GM19468 (cell line): ENCODE data around the gene NTNG2.

Experiments used
- ATAC-seq: cut with Tn5 transposase; IDR thresholded peaks from one replicate; pipeline ENCODE4 v1.9.1; 2021; ENCODE audit warnings: mild to moderate bottlenecking, moderate library complexity, moderate number of reproducible peaks; ENCODE audit not compliant: unreplicated experiment; ENCODE audit errors: extremely low read depth

Gene NTNG2

DNA sequence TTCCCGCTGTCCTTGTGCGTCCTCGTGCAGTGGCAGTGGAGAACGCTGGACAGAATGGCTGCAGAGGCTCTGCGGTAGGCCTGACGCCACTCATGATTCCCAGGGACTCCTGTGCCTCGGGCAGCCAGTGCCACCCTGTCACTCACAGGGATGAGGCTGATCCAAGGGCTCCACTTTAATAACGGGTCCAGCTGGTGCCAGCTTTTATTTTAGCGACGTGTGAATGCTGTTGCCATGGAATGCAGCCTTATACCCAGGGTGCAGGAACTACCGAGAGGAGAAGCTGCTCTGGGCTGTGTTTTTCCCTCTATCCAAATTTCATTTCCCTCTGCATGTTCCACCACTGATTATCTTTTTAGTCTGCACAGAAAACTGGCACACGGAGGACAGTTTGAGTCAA lies 15.8 kb upstream of the NTNG2 start:
- no peak for ATAC-seq

DNA sequence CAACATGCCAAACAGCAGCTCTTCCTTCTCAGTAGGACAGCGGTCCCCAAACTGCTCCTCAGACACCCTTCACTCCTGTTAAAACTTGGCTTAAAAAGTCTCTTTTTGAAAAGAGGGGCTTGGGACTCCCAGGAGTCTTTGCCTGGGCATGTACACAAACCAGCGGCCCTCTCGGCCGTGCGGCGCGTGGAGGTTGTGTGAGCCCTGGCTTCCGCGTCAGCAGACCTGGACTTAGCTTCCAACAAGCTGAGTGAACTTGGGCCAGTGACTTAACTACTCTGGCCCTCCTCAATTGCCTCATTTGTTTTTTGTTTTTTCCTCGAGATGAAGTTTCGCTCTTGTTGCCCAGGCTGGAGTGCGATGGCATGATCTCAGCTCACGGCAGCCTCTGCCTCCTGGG lies 15.3 kb upstream of the NTNG2 start:
- no peak for ATAC-seq

DNA sequence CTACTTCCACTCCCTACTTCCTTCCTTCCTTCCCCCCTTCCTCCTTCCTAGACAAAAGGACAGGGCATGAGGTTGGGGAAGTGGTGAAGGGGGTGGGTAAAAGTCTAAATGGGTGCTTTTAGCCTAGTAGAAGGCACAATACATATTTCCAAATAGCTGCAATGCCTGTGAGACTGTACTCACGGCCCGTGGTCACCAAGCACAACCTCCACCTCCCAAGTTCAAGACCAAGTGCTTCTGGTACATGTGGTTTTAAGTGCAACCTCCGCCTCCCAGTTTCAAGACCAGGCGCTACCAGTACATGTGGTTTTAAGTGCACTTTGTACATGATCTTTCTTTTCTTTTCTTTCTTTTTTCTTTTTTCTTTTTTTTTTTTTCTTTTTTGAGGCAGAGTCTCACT lies 14.5 kb upstream of the NTNG2 start:
- no peak for ATAC-seq

DNA sequence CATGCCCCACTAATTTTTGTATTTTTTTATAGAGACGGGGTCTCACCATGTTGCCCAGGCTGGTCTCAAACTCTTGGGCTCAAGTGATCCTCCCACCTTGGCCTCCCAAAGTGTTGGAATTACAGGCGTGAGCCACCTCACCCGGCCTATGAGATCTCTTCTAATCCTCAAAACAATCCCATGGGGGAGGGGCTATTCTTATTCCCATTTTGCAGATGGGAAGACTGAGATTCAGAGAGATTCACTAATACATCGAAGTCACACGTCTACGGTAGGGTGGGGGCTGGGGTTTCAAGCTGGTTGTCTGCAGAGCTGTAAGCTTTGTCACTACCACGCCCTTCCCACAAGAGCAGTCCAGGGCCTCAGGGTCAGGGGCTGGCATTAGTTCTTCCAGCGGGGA lies 14.0 kb upstream of the NTNG2 start:
- ATAC-seq = no peak

DNA sequence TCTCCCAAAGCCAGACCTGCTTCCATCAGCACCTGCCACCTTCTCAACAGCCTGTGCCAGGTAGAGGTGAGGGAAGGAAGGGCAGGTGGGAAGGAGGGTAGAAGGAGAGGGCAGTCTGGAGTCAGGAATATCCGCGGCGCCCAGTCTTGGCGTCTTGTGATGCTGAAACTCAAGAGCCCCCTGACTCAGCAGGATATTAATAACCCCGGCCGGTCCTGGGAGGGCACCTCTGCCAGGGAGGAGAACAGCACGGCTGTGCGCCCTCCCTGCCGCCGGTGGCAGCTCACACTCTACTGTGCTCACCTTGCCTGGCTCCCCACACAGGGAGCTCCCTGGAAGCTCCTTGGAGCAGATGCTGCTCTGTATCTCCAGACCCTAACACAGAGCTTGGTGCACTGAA lies 11.6 kb upstream of the NTNG2 start:
- ATAC-seq = no peak

DNA sequence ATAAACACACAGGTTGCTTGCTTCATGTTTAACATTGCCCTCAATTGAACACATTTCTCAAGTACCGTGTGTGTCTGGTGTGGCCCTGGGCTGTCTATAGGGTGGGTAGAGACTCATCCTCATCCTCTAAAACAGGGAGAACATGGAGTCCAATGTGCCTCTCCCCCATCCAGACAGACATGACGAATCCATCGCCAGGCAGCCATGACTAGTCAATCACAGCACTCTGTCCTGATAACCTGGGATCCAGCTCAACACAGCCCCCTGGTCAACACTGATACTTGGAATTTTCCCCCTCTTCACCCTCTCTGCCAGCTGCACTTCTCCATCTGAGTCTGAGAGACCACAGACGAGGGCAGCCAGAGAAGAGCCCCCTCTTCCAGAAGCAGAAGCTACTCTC lies 10.7 kb upstream of the NTNG2 start:
- ATAC-seq = no peak

DNA sequence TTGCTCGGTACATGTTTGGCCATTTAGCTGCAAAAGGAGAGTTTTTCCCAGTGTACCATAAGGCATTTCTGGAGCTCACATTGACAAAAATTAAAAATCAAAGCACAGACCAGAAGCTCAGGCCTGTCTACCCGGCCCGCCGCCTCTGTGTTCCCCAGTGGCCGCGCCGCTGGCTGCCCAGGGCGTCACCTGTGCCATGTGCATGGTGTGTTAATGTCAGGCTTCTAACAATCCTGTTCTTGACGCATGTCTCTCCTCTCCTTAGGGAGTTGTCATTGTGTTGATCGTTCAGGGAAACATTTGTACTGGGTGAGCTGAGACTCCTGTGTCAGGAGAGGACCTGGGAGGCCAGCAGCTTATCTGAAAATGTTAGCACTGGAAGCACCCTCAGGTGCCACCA lies 9.6 kb upstream of the NTNG2 start:
- no peak for ATAC-seq

DNA sequence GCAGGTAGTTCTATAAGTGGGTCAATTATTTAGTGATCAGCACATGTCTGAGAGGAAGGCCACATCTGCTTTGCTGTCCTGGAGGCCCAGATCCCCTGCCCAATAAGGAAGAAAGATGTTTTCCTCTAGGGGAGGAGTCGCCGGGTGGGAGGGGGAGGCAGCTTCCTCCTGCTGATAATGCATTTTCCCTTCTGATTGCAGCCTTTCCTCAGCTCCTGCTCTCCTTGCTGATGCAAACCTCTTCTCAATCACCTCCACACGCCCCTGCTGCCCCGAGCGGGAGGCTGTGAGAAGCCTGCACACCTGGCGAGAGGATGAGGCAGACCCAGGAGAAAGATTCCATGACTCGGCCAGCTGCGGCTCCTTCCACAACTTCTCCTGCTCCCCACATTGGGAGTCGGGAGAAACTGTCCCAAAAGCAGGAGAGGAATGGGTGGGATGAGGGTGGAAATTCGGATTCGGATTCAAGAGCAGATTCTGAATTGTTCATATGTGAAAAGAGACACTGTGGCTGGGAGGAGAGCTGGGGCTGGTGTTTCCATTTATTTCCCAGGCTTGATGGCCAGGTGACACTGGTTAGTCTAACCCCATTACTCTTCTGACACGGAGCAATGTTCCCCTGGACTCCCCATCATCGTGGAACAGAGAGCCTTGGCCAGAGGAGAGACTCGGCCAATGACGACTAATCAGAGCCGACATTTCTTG lies 6.8 kb upstream of the NTNG2 start:
- no peak for ATAC-seq

DNA sequence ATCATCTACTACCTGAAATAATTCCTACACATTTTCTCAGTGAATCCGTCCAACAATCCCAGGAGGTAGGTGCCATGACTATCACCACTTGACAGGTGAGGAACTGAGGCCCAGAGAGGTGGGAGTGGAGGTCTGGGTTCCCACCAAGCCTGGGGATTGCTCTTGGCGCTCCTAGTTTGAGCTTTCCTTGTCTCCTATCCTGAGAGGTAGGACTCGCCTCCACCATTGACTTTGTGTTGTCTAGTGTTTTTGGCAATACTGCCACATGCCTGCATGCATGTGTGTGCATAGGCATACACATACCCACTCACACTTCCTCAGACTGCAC lies 6.3 kb upstream of the NTNG2 start:
- ATAC-seq = no peak

DNA sequence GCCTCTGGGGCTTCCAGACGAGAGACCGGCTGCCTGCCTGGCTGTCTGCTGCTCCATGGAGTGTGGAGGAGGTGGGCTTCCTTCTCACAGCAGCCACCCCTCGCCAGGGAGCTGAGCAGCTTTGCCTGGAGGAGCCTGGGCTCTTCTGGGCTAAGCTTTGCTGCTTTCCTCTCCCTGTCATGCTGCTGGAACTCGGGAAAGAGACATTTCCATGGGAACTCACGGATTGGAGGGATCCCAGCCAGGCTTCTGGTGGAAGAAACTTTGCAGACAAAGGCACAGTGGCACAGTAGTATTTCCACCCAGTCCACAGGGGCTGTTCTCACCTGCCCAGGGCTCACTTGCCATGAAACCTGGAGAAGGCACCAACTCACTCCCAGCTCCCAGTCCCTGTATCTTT lies 5.6 kb upstream of the NTNG2 start:
- ATAC-seq = no peak

DNA sequence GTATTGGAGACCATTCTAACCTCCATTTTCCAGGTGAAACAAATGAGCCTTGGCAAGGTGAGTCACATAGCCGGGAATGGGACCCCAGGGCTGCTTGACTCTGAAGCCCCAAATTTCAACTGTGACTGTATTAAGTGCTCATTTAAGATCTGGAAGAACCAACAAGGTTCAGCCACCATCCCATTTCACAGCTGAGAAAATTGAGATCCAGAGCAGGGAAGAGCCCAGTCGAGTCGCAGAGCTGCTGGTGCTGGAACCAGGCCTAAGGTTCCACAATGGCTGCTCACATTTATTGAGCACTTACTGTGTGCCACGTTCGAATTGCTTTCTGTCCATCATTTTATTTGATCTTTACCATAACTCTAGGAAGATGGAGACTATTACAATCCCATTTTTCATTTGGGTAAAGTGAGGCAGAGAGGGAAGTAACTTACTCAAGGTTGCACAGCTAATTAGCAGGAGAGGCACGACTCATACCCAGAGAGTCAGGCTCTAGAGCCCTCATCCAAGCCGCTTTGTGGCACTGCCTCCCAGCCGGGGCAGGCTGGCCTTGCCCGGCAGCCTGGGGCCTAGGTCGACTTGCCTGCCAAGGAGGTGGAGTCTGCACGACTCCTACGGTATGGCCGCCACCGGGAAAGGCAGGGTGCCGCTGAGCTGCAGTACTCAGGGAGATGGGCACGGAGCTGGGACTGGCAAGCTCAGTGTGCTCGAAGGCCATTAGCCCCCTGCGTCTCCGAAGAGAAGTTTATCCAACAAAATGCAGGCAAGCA lies 4.3 kb upstream of the NTNG2 start:
- no peak for ATAC-seq

DNA sequence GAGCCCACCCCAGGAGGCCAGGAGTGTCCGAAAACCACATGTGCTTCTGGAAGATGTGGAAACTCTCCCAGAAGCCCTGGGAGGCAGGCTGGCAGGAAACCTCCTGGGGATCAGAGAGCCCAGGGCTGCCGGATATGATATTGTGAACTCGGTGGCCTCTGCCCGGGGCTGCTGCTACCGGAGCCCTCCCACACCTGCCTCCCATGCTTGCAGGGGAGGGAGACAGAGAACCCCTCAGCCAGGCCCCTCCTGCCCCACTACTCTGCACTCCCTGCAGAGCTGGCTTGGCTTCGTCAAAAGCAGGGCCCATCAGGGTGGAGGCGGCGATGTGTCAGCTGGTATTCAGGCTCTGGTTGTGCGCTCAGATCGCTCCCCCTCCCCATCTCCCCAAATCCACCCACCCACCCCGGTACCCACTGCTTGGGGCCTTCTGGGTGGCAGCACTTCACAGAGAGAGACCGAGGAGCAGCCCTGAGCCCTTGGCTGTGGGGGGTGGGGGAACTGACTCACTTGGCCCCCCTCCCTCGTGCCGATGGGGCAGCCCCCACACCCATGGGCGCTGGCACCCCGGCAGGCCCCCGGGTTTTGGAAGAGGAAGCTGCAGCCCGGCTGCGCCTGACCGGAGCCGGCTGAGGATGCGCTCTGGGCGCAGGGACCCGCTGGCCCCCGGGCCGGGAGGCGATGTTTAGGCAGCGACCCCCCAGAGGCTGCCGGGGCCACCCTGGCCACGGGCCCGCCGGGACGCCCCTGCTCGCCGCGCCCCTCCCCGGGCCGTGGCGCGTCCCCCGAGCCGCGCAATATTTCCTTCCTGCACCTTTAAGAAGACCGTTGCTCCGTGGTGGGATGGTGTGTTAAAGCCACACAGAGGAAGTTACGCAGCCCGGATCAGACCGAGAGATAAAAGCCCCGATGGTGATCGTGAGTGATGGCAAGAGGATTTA lies 786 bp upstream of the NTNG2 start:
- no peak for ATAC-seq

DNA sequence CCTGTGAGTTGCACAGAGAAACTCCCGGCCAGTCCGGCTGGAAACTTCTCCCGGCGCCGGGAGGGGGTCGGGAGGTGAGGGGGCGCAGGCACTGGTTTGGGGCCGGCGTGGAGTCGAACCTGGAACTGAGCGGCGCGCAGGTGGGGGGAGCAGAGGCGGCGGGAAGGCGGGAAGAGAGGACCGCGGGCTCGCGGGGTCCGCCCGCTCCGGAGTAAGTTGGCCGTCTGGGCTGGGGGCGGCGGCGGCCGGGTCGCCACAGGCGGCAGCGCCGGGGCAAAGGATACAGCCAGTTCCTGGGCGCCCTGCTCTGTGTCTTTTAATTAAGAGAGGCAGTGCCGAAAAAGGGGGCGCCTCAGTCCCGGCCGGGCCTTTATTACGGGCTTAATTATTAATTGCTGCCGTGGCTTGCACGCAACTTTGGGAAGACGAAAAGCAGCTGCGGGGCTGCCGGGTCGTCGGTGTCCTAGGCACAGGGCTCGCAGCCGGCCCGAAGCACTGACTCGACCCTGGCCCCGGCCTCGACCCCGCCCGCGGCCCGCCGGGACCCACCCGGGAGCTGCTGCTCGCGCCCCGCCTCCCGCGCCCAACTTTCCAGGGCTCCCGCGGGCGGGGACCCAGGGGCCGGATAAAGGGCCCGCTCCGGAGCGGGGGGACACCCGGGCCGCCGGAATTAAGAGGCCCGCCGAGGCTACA lies 1.1 kb downstream of the NTNG2 start:
- ATAC-seq = no peak

DNA sequence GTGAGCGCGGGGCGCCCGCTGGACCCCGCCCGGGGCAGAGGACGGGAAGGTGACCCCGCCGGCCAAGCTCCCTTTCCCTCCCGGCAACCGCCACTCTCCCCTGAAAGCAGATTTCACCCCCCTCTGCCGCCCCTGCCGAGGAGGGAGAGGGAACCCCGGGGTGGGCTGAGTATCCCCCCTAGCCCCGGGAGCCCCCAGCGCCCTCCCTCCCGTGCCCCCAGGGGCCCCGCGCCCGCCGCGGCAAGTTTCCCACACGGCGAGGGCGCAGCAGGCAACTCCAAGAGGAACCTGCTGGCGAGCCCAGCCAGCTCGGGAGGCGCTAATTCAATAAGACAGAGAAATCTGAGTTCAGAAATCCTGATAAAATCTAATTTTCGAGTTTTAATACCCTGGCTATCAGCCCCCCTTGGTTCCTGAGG lies 1.6 kb downstream of the NTNG2 start:
- no peak for ATAC-seq

DNA sequence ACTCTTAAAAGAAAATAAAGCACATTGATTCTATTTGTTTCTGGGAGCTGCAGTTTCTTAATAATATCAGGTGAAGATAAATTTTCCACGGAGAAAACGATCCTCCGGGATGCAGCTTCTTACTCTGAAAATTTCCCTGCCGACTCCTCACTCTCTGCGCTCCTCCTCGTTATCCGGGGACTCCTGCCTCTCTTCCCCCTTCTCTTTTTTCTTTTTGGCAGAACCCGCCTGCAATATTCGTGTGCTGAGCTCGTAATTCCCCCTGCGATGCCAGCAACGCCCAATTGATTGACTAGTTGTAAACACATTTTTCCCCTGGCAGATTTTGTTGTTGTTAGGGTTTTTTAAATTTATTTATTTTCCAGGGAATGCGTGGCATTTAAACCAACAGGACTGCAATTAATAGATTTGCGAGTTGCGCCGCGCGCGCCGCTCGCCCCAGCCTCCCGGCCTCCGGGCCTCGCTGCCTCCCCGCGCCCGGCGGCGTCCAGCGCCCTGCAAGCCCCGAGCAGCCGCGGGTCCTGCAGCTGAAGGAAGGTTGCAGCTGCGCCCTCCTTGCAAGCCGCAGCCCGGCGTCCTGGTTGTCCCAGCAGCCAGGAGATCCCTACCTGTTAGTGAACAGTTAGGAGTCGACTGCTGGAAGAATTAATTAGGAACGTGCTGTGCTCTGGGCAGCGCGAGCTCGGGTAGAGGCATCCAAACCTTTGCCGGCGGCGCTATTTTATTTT lies 2.2 kb downstream of the NTNG2 start:
- no peak for ATAC-seq

DNA sequence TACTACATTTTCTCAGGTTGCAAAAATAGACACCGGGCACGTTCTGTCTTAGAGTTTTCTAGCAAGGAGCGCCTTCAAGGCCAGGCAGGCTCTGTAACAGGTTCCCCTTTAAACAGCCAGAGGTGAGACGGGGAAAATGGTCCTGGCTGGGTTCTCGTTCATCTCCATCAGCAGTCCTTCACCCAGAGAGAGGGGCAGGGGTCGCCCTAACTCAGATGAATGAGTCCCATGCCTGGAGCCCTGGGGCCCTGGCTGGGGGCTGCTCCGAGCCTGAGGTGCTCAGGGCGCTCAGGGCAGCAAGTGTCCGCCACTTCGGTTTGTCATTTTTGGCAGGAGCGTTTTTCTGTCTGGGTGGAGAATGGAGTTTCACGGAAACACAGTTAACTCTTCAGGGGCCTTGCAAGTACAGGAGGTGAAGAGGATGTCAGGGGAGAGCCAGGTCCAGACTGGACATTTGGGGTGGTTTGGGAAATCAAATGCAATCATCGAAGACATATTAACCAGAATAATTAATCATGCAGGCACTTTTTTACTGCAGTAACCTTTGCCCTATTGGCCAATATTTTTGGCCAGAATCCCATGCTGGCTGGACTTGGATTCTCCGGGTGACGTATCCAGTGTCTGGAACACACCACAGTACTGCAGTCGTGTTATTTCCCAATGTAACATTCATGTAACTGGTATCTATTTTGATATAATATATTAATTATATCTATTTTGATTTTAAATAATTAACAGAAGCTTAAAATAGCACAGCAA lies 2.9 kb downstream of the NTNG2 start:
- ATAC-seq = no peak

DNA sequence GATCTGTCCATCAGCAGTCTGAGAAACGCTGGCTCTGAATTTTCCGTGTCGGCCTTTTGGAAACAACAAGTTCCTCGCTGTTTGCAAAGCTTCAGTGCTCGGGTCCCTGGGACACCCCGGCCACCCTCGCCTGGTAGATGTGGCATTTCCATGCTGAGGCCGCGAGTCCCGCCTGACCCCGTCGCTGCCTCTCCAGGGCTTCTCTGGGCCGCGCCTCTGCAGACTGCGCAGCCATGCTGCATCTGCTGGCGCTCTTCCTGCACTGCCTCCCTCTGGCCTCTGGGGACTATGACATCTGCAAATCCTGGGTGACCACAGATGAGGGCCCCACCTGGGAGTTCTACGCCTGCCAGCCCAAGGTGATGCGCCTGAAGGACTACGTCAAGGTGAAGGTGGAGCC lies 4.7 kb downstream of the NTNG2 start:
- no peak for ATAC-seq

DNA sequence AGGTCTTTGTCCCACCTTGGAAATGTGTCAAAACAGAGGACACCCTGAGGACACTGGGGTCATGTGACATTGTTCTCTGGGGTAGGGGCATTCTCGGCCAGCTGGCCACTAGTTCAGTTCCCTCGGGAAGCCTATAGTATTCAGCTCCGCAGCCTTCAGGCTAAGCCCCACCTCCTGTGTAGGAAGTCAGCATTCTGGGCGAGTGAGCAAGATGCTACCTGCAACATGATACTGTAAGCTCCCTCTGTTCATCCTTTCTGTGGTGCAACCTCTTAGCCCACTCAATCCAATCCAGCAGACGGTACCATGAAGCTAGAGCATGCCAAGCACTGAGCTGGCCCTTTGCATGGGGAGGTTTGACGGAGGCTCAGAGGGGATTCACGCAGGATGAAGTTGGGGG lies 5.3 kb downstream of the NTNG2 start:
- ATAC-seq = no peak

DNA sequence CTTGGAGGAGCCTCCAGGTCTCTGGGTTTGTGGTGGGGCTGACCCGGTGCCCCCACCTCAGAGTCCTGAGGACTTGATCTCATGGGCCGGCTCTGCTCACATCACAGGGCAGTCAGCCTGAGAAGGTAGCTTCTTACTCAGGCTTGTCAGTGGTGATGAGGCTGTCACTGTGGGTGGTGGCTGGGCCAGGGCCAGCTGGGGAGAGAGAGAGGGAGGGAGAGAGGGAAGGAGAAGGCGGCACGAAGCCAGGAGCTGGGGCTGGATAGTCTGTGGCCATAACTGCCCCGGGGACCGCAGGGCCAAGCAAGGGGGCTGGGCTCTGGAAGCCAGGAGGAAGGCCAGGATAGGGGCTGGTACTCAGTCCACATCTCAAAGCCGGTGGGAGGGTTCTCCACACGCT lies 6.5 kb downstream of the NTNG2 start:
- no peak for ATAC-seq
